ENCODE results near the gene SRGAP1.

DNA sequence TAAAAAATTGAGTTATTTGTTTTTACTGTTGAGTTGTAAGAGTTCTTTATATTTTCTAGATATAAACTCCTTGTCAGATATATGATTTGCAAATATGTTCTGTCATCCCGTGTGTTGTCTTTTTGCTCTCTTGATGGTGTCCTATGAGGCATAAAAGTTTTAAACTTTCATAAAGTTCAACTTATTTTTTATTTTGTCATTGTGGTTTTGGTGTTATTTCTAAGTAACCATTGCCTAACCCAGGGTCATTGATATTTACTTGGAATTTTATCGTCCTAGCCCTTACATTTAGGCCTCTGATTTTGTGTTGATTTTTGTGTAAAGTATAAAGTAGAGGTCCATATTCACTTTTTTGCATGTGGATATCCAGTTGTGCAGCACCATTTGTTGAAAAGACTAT lies 63.1 kb downstream of the SRGAP1 start:
- TF ChIP-seq POLR2A (IDR thresholded peaks at IDR 0.05; ENCODE audit: control extremely low read depth in 1 of 2, low read depth in 2 of 2, low read length in 2 of 2) (no peak), SUZ12 (IDR thresholded peaks at IDR 0.05; ENCODE audit: low read length) (no peak), EZH2 (IDR thresholded peaks at IDR 0.05; ENCODE audit: low read depth, low read length, severe bottlenecking) (no peak), EP300 (IDR thresholded peaks at IDR 0.05; ENCODE audit: borderline replicate concordance in 1 of 2, low read depth in 2 of 2, low read length in 2 of 2) (no peak)
- TF ChIP-seq, protein P1, sequence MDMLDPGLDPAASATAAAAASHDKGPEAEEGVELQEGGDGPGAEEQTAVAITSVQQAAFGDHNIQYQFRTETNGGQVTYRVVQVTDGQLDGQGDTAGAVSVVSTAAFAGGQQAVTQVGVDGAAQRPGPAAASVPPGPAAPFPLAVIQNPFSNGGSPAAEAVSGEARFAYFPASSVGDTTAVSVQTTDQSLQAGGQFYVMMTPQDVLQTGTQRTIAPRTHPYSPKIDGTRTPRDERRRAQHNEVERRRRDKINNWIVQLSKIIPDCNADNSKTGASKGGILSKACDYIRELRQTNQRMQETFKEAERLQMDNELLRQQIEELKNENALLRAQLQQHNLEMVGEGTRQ (IDR thresholded peaks at IDR 0.05; ENCODE audit: low read length): no peak
